ENCODE data around the gene ACP7. TPM values are rescaled to one million over a fixed set of nuclear protein-coding genes. Genes with fewer than 3 reads are reported as not detected.

The ACP7 gene
- total and polyA plus RNA-seq, 10 of the 15 experiments (the other 5 are each of a cell fraction or from before 2014, with no cell fraction given) = not detected

DNA sequence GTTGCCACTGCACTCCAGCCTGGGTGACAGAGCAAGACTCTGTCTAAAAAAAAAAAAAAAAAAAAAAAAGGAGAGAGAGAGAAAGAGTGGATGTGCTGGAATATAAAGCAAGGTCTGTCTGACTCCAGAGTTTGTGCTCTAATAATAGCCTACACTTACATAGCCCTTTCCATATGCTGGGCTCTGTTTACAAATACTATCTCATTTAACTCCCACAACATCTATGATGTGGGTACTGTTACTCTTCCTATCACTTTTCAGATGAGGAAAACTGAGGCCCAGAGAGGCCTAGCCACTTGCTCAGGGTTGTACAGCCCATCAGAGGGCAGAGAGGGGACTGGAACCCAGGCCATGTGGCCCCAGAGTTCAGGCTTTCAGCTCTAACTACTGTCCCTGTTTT is 25.5 kb downstream of the ACP7 start:
- BruUV-seq (replicated peaks) = no TSS peak
- in situ Hi-C loops (cut with MboI) = no loop called here
- ChIA-PET RAD21 (ENCODE audit: unreplicated experiment) (interaction anchor here (1.0 to 1.3 kb wide), 2 partner anchors 75 to 148 kb away, joined by 4 to 6 read pairs; no protein-coding TSS in a partner anchor), POLR2A (interaction anchor here (0.6 to 0.7 kb wide), 2 partner anchors 10 to 19 kb away, joined by 3 to 7 read pairs; no protein-coding TSS in a partner anchor), CTCF (interaction anchor here (0.8 to 3.3 kb wide), 10 partner anchors 8 to 302 kb away, joined by 3 to 20 read pairs (median 5); partner anchors contain the start of gene PLEKHG2), SMC1A (ENCODE audit: uncharacterized antibody, unreplicated experiment) (no interaction called here)
- DNase-seq (ENCODE audit: low read depth, low spot score) = no peak
- no peaks in the 10 kb centered on the region for H4K20me1 ChIP-seq (ENCODE audit: control insufficient read depth, insufficient read depth)
- ATAC-seq = no peak
- H3K79me2 ChIP-seq (ENCODE audit: control insufficient read depth, insufficient read depth, low read length) = no peaks in the 10 kb centered on the region
- no peak overlapping the region for H3K4me2 ChIP-seq (ENCODE audit: control insufficient read depth, insufficient read depth)
- TF ChIP-seq PAX5 (IDR thresholded peaks at IDR 0.05; ENCODE audit: borderline replicate concordance, low read depth, low read length) = no peak
- no peak for TF ChIP-seq ASH2L (IDR thresholded peaks at IDR 0.05; ENCODE audit: borderline replicate concordance, low read depth)
- TF ChIP-seq TCF3 (IDR thresholded peaks at IDR 0.05; ENCODE audit: borderline replicate concordance, insufficient read depth, low read depth, low read length) = no peak
- no peak for TF ChIP-seq IKZF1 (conservative IDR thresholded peaks at IDR 0.05)
- no peak for TF ChIP-seq IRF4 (IDR thresholded peaks at IDR 0.05; ENCODE audit: low read depth, low read length)
- no peak for TF ChIP-seq POLR2A (IDR thresholded peaks at IDR 0.05; ENCODE audit: low read depth, low read length)
- no peak for TF ChIP-seq SUPT20H (IDR thresholded peaks at IDR 0.05; ENCODE audit: borderline replicate concordance, control insufficient read depth, low read depth, low read length)
- TF ChIP-seq, protein P1, sequence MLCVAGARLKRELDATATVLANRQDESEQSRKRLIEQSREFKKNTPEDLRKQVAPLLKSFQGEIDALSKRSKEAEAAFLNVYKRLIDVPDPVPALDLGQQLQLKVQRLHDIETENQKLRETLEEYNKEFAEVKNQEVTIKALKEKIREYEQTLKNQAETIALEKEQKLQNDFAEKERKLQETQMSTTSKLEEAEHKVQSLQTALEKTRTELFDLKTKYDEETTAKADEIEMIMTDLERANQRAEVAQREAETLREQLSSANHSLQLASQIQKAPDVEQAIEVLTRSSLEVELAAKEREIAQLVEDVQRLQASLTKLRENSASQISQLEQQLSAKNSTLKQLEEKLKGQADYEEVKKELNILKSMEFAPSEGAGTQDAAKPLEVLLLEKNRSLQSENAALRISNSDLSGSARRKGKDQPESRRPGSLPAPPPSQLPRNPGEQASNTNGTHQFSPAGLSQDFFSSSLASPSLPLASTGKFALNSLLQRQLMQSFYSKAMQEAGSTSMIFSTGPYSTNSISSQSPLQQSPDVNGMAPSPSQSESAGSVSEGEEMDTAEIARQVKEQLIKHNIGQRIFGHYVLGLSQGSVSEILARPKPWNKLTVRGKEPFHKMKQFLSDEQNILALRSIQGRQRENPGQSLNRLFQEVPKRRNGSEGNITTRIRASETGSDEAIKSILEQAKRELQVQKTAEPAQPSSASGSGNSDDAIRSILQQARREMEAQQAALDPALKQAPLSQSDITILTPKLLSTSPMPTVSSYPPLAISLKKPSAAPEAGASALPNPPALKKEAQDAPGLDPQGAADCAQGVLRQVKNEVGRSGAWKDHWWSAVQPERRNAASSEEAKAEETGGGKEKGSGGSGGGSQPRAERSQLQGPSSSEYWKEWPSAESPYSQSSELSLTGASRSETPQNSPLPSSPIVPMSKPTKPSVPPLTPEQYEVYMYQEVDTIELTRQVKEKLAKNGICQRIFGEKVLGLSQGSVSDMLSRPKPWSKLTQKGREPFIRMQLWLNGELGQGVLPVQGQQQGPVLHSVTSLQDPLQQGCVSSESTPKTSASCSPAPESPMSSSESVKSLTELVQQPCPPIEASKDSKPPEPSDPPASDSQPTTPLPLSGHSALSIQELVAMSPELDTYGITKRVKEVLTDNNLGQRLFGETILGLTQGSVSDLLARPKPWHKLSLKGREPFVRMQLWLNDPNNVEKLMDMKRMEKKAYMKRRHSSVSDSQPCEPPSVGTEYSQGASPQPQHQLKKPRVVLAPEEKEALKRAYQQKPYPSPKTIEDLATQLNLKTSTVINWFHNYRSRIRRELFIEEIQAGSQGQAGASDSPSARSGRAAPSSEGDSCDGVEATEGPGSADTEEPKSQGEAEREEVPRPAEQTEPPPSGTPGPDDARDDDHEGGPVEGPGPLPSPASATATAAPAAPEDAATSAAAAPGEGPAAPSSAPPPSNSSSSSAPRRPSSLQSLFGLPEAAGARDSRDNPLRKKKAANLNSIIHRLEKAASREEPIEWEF (IDR thresholded peaks at IDR 0.05; ENCODE audit: insufficient replicate concordance, low read depth, low read length) = no peak
- no peak for TF ChIP-seq KDM1A (IDR thresholded peaks at IDR 0.05; ENCODE audit: borderline replicate concordance)
- no peak for TF ChIP-seq SUZ12 (IDR thresholded peaks at IDR 0.05; ENCODE audit: unreplicated experiment)
- TF ChIP-seq BACH1 (IDR thresholded peaks at IDR 0.05; ENCODE audit: borderline replicate concordance) = no peak
- TF ChIP-seq SIX5 (IDR thresholded peaks at IDR 0.05; ENCODE audit: low read depth, low read length, severe bottlenecking) = no peak
- no peak overlapping the region for H2AFZ ChIP-seq (ENCODE audit: control insufficient read depth, low read depth, low read length)
- H3K4me1 ChIP-seq (ENCODE audit: control insufficient read depth, insufficient read depth, low read length) = no peaks in the 10 kb centered on the region
- no peak overlapping the region for H3K27ac ChIP-seq (ENCODE audit: control insufficient read depth, insufficient read depth)
- intact Hi-C loops (cut with micrococcal nuclease; ENCODE audit: unreplicated experiment) = loop anchor here (1.0 to 5.0 kb wide), 2 partner anchors 78 to 147 kb away; no protein-coding TSS in a partner anchor
- H3K9ac ChIP-seq (ENCODE audit: control insufficient read depth, insufficient read depth, low read length) = no peak overlapping the region
- H3K36me3 ChIP-seq (ENCODE audit: control insufficient read depth in 2 of 2, insufficient read depth in 2 of 2, low read length in 1 of 2) = no peaks in the 10 kb centered on the region
- no peaks in the 10 kb centered on the region for H3K9me3 ChIP-seq (replicated peaks; ENCODE audit: control insufficient read depth, insufficient read depth, low read length)
- no peak overlapping the region for H3K4me3 ChIP-seq
- no peak for FAIRE-seq
- H3K27me3 ChIP-seq (replicated peaks in 1 of 2; ENCODE audit: control insufficient read depth in 2 of 2, insufficient read depth in 2 of 2, low read length in 1 of 2) = no peaks in the 10 kb centered on the region; a peak in 1 of 4 replicates
